ENCODE results near the gene ABCB9.
"Not testable (repeated sequence)": the region's sequence is repeated elsewhere in the genome, so short reads cannot be mapped to it uniquely, and the experiment has no call there.

ABCB9 gene

DNA sequence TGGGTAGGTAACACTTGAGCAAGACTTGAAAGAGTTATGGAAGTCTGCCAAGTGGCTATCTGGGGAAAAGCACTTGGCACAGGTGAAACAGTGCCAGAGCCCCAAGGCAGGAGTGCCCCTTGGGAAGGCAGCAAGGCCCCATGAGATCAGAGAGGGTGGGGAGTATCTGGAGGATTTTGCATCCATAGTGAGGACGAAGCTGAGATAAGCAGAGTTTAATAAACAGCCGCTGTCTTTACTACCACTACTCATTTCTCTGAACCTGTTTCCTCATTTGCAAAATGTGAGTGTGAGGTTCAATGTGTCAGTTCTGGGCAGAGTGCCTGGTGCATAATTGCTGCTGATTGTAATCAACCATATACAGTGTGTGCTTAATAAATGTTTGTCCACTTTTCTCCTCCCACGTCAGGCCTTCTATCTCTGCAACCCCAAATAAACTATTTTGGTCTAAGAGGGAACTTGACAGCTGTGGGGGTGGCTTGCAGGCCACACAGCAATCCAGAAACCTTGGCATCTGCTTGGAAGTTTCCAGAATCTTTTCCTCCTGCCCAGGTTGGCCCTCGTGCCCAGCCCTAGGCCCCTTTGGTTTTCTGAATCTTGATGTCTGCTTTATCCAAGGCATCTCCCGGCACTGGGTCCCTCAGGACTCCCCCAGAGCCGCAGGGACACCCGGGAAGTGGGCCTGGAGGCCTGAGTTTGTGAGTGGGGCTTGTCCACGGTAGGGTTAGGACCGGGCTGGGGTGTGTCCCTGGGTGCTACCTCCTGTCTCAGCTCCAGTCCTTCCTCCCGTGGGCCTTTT, 4.5 kb downstream of the ABCB9 start:
- DNase-seq = no peak

DNA sequence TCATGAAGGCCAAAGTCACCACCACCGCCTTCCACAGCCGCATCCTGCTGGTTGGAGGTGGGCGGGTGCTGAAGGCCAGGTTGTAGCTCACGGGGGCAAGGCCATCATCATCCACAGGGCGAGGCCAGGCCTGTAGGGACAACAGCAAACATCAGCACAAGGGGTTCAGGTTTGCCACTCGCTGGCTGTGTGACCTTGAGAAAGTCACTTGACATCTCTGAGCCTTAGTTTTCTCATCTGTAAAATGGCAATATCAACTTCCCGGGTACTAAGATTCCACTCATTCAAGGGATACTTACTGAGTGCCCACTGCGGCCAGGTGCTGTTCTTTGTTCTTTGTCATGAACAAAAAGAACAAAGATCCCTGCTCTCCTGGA, 6.1 kb downstream of the ABCB9 start:
- DNase-seq = no peak

DNA sequence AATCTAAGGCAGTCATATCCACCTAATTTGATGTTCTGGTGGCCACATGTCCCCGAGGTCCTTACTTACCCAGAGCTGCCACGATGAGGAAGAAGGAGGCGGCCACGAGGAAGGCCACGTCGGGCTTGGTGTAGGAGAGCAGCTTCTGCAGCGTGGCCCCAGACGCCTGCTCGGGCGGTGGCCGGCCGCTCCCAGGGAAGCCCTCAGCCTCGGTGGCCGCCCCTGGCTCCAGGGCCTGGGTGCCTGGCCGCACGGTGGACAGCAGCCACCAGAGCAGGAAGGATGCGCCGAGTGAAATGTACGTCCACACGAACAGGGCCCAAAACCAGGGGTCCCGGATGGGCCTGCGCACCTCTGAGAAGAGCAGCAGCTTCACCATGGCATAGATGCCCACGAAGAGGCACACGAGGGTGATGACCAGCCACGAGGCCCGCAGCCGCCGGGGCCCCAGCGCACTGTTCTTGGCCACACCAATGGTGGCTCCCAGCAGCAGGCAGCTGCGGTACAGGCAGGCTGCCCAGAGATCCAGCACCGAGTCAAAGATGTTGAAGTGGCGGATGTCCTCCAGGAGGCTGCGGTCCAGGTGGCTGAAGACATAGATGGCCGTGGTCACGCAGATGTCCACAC, 6.6 kb downstream of the ABCB9 start:
- DNase-seq = no peak

DNA sequence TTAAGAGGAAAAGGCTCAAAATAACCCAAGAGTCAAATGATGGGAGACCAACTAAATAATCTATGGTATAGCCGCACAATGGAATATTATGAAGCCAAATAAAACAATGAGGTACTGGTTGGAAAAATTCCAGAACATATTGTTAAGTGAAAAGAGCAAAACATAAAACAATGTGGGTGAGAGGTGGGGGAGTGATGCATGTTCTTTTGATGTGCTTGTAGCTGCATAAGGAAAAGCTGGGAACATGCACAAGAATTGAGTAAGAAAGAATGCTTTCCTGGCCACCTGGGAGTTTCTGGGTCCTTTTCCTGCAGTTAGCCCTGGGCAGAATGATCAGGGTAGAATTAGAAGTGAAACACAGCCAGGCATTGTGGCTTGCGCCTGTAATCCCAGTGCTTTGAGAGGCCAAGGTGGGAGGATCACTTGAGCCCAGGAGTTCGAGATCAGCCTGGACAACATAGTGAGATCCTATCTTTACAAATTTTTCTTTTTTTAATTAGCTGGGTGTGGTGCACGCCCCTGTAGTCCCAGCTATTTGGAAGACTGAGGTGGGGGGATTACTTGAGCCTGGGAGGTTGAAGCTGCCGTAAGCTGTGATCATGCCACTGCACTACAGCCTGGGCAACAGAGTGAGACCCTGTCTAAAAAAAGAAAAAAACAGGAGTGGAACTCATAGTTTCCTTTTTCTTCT, 7.9 kb downstream of the ABCB9 start:
- DNase-seq = no peak

DNA sequence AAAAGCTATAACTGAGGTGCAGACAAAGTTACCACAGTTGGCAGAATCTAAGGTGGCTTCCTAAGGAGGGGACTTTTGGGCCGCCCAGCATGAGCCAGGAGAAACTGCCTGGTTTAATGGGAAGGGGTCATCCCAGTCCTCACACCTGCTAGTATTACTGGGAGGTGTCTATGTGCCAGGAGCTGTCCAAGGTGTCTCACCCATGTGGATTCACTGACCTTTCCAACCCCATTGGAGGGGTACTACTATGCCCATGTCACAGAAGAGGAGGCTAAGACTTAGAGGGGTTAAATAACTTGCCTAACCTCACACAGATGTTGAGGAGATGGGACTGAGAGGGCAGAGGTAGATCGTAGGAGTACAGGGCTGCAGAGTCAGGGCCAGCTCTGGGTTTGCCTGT, 10.2 kb downstream of the ABCB9 start:
- DNase-seq = no peak

DNA sequence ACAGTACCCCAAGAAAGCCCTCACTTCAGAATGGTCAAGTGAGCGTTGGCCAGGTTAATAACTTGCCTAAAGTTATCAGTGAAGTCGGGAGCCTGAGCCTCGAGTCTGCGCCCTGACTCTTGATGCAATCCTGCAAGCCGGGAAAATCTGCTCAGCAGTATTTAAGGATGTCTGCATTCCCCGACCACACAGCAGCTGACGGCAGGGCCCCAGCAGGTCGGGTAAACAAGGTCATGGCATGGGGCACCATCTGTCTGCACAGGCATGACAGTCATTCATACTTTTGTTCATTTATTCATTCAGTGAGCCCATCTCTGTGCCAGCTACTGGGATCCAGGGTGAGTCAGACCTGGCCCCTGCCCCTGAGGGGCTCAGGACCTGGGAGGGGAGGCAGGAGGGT, 11.1 kb downstream of the ABCB9 start:
- no peak for DNase-seq

DNA sequence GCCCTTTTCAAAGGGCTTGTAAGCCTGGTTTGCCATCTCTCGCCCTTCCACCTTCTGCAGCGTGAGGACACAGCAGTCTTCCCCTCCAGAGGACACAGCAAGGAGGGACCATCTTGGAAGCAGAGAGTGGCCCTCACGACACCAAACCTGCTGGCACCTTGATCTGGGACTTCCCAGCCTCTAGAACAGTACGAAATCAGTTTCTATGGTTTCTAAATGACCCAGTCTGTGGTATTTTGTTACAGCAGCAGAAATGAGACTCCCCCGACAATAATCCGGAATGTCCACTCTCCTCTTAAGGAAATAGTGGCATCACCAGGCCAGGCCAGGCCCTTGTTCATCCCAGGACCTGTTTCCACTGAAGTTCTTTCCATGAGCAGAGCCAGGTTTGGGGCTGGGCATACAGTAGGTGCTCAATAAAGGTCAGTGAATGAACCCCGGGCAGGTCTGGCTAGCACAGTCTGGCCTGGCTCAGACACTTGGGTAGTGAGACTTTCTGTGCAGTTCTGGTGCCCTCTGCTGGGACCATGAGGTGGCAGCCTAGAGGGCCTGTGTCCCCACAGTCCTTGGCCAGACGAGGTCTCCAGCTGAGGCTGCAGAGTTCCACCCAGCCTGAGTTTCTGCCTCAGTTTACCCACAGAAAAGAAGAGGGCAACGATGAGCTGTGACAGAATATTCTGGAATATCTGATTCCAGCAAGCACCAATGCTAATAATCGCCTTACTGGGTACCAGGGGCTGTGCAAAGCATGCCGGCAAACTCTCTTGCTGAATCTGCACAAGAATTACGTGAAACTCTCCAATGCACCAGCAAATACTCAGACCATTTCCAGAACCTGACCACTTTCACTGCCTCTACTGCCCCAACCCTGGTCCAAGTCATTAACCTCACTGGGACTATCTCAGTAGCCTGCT, 14.0 kb downstream of the ABCB9 start:
- peak; percentile 55 for DNase-seq

DNA sequence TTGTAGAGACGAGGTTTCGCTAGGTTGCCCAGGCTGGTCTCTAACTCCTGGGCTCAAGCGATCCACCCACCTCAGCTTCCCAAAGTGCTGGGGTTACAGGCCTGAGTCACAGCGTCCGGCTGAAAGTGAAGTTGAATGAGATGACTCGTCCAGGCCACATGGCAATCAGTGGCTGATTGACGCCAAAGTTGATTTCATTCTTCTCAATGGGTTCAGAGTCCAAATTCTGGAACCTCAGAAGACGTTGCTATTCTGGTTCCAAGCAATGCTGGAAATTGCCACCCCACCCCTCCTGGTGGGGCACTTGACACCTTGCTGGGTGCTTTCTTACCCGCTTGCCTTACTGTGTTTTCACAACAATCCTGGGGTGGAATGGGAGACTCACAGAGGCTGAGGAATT, 14.9 kb downstream of the ABCB9 start:
- no peak for DNase-seq

DNA sequence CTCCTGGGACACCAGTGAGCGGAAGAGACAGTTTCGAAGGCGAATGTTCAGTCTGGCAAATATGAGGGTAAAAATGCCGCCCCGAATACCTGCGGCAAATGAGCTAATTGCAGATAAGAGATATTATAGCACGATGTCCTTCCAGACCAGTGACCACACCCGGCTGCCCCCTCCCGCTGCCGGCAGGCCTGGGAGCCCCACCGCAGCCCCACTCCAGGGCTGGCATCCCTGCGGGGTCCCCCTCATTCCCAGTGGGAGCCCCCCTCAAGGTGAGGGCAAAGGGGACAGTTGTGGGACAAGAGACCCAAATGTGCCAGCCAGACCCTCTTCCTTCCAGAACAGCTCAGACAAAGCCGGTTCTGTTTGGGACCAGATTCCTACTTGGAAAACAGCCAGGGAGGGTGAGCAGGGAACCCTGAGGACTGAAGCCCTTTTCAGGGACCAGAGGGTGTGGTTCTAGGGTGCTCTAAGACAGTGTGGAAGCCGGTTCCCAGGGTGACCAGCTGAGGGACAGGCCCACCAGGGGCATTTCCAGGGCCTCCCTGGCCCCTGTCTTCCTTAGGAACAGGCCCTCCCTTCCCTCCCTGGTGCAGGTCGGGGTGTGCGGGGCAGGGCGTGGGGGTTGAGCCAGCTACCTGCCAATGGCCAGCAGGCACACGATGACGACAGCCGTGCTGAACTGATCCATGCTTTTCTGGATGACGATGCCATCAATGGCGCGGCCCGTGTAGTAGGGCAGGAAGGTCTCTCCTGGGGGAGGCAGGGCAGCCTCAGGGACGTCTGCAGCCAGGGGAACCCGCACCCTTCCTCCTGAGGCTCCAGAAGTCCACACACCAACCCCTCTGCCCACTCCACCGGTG, 16.2 kb downstream of the ABCB9 start:
- no peak for DNase-seq

DNA sequence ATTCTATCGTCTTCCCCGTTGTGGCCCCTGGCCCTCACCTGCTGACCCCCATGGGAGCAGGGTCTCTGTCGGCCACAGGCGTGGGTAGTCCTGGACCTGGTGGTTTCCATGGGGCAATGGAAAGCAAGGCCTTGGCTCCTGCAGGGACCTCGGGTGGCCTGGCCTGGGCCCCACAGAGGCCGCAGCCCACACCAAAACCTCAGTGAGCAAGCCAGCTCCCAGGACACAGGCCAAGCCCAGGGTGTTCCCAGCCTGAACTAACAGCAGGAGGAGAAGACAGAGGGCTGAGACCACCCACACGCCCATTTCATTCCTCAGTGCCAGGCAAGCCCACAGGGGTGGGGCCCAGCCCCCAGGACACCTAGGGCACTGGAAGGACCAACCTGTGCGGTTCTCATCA, 16.9 kb downstream of the ABCB9 start:
- no peak for DNase-seq

DNA sequence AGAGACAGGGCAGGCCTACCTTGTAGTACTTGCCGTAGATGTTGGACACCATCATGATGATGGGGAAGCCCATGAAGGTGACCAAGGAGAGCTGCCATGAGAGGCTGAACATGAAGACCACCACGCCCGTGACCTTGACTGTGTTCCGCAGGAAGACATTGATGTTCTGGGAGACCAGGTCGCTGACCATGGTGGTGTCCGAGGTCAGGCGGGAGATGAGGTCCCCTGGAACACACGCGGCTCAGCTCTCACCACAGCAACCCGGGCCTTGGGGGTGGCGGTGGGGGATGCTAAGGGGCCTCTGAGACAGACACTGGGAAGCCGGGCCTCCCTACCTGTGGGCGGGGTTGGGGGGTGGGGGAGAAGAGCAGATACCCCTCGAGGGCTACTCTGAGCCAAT, 17.7 kb downstream of the ABCB9 start:
- DNase-seq = no peak

DNA sequence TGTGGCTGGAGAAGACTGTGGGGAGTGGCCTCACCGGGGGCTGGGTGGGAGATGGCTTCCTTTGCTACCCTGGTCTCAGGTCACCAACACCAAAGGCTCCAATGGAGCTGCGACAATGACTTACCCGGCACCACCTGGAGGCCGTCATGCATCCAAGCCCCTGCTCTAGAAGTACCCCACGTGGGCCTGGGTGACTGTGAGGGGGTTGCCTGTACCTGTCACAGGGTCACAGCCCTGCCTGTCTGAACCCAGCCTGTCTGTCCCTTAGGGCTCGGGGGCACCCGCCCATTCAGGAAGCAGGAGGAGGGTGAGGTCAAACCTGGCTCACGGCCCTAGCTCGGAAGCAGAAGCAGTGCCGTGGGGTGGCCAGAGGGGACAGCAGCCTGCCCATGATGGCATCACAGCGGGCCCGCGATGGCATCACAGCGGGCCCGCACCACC, 18.9 kb downstream of the ABCB9 start:
- no peak for DNase-seq

DNA sequence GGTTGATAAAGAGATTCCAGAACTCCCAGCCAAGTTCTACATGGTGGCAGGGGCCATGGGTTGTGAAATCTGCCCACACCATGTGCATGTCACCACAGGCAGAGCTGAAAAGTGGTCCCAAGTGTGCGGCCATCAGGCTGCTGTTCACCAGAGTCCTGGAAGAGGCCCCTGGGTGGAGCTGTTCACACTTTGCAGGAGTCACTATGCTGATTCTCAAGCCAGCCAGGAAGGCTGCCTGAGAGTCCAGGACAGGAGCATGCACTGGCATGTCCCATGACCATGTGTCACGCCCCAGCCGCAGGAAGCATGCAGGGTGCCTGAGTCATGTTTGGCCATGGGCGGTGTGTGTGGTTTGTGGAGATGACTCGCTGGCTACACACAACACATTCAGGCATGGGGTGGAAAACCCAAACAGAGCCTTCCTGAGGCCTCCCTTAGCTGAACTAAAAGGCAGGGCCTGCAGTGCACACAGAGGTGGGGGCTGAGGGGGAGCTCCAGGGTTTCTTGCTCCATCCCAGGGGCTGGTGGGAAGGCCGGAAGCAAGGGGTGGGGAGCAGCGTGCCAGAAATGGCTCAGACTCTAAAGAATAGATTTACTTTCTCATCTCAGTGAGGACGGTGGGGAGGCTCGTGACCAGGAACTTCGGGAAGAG, 19.4 kb downstream of the ABCB9 start:
- DNase-seq = no peak

DNA sequence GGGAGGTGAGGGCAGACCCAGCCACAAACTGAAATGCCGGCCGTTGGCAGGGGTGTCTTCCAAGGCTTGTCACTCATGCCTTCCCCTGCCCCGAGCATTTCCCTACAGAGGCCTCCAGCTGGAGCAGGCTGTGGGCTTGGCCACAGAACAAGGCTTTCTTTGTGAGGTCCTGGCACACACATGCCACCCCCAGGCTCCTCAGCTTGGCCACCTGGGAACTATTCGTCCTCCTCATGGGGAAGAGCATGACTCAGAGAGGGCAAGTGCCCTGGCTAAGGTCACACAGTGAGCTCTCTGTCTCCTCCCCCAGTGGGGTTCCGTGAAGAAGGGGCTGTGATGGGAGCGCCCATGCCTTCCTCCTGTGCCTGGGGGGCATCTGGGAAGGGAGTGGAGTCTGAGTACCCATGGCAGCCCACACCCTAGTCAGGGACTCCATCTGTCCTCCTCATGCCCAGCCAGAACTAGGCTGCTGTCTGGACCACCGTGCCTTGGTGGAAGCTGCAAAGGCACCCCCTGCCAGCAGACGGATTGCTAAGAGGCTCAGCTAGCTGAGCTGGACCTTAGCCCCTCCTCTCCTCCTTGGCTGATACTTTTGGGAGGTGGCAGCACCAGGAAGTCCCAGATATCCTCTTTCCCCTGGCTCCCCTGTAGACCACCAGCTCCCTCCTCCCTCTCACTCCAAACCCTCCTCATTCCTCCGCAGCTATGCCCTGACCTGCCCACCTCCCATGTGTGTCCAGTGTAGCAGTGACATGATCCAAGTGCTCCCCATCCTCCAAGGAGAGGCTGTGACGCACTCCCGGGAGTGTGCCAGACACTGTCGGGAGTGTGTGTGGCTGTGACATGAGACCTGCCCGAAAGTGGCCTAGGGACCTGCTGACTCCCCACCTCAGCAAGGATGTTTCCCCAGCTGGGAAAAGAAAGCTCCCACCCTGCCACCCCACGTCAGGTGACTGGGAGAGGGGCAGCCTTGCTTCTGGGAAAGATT, 21.4 kb downstream of the ABCB9 start:
- DNase-seq = no peak

DNA sequence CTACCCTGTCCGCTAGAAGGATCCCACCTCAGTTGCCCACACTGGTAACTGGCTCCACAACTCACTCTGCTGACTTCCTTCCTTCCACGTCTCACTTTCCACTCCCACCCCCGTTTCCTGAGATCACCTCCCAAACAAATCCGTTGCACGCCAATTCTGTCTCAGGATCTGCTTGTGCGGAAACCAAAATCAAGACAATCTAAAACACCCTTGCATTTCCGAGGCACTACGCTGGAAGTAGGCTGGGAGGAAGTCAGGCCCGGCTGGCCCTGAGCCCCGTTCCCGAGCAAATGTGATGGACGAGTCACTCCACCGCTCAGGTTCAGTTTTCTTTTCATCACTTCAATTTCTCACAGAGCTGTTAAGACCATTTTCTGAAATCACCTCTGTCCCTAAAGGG, 23.1 kb downstream of the ABCB9 start:
- DNase-seq = no peak

DNA sequence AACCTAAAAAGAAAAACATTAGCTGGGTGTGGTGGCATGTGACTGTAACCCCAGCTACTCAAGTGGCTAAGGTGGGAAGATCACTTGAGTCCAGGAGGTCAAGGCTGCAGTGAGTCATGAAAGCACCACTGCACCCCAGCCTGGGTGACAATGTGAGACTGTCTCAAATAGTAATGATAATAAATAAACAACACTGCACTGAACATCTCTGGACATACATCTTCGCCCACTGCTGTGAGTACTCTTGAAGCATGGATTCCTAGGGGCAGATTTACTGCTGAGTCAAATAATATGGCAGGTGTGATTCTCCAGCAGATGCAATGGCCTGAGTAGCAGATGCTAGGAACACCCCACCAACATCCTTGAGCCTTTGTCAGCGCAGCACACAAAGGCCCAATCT, 23.6 kb downstream of the ABCB9 start:
- no peak for DNase-seq

DNA sequence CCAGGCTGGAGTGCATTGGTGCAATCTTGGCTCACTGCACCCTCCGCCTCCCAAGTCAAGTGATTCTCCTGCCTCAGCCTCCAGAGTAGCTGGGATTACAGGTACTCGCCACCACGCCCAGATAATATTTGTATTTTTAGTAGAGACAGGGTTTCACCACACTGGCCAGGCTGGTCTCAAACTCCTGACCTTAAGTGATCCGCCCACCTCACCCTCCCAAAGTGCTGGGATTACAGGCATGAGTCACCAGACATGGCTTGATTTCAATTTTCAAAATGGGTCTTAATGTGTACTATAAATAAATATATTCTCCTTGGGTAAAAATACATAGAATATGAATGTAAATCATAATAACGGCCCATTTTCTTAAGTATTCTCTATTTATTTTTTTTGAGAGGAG, 24.9 kb downstream of the ABCB9 start:
- not testable (repeated sequence) for DNase-seq

DNA sequence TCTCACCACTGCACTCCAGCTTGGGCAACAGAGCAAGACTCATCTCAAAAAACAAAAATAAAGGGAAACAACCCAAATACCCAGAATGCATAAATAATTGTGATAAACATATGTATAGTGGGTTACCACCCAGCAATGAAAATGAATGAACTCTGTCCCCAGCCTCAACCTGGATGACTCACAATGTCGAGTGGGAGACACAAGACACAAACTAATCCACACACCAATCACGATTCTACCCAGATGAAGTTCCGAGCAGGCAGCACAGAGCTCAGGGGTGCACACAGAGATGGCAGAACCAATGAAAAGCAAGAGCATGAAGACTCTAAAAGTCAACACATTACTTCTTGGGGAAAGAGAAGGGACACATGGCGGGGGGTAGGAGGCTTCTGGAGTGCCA, 27.1 kb downstream of the ABCB9 start:
- no peak for DNase-seq

DNA sequence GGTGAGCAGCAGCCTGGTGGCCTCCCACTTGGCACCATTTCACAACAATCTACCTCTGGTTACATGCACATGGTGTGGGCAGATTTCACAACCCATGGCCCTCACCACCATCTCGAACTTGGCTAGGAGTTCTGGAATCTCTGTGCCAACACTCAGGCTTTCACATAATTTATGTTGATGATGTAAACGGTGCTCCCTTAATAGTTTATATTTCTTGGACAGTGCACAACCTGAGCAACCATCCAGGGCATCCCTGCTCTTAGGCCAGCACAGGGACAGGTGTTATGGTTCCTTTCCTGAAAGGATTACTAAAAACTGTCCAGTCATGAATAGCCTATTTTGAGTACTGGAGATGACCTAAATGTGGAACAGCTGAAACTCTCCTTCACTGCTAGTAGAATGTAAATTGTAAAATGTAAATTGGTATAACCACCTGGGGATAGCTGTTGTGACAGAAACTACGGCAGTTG, 28.6 kb downstream of the ABCB9 start:
- DNase-seq = no peak

DNA sequence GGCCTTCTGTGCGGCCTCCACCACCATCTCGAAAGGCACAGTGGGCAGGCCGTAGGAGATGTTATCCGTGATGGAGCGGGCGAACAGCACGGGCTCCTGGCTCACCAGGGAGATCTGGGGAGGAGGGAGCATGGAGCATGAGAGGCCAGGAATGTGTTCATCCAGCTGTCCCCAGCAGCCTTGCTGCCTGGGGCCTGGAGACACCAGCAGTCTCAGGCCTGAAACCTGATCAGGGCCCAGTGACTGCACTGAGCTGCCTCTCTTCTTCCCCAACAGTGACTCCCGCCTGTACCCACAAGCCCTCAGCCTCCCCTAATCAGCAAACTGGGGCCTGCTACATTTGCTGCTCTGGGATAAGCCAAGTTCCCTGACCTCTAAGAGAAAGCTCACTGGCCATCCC, 30.9 kb downstream of the ABCB9 start:
- no peak for DNase-seq

All from effector CD8-positive, alpha-beta T cell (primary cell).